Measurements from ENCODE around the gene FGF12. TPM values are rescaled to one million over a fixed set of nuclear protein-coding genes. Genes with fewer than 3 reads are reported as not detected.
A peak's percentile ranks its signal among the peaks of the same experiment; 100 is the strongest.

The FGF12 gene
- total RNA-seq, 2 donors from 2014 or later, result not detected

GRCh38 chr3:192496905-192497587 lies 230.3 kb downstream of the FGF12 start:
- Mint-ChIP-seq H3K36me3 (no peaks in the 10 kb centered on the region), H3K27ac (no peak overlapping the region), H3K9me3 (no peaks in the 10 kb centered on the region)
- ATAC-seq, result no peak
- no peak for DNase-seq (ENCODE audit: low spot score in 2 of 2)

- ATAC-seq (no peak), DNase-seq (ENCODE audit: low spot score in 2 of 2) (no peak)
- Mint-ChIP-seq H3K27ac (no peak overlapping the region), H3K36me3 (no peaks in the 10 kb centered on the region), H3K9me3 (no peaks in the 10 kb centered on the region)
Measured at GRCh38 chr3:192494174-192494573, 233.2 kb downstream of the FGF12 start.

GRCh38 chr3:192490720-192491119 lies 236.6 kb downstream of the FGF12 start:
- Mint-ChIP-seq H3K9me3 (no peaks in the 10 kb centered on the region), H3K36me3 (no peaks in the 10 kb centered on the region), H3K27ac (no peak overlapping the region)
- ATAC-seq, result no peak
- no peak for DNase-seq (ENCODE audit: low spot score in 2 of 2)

- no peak for DNase-seq (ENCODE audit: low spot score in 2 of 2)
- no peak for ATAC-seq
- Mint-ChIP-seq H3K36me3 (no peaks in the 10 kb centered on the region), H3K9me3 (no peaks in the 10 kb centered on the region), H3K27ac (no peak overlapping the region)
Measured at GRCh38 chr3:192489579-192489978, 237.8 kb downstream of the FGF12 start.

- Mint-ChIP-seq H3K36me3 (no peaks in the 10 kb centered on the region), H3K27ac (no peak overlapping the region), H3K9me3 (no peaks in the 10 kb centered on the region)
- ATAC-seq, result no peak
- no peak for DNase-seq (ENCODE audit: low spot score in 2 of 2)
Measured at GRCh38 chr3:192487033-192487432, 240.3 kb downstream of the FGF12 start.

- DNase-seq (ENCODE audit: low spot score in 2 of 2) (no peak), ATAC-seq (no peak)
- no peak overlapping the region for H3K27ac Mint-ChIP-seq
- no peaks in the 10 kb centered on the region for H3K9me3 Mint-ChIP-seq
- H3K36me3 Mint-ChIP-seq, result no peaks in the 10 kb centered on the region
Measured at GRCh38 chr3:192482809-192483208, 244.5 kb downstream of the FGF12 start.

GRCh38 chr3:192482391-192482790 lies 244.9 kb downstream of the FGF12 start:
- H3K36me3 Mint-ChIP-seq, result no peaks in the 10 kb centered on the region
- DNase-seq (ENCODE audit: low spot score in 2 of 2) (no peak), ATAC-seq (no peak)
- no peaks in the 10 kb centered on the region for H3K9me3 Mint-ChIP-seq
- no peak overlapping the region for H3K27ac Mint-ChIP-seq

GRCh38 chr3:192481638-192482037 lies 245.7 kb downstream of the FGF12 start:
- H3K27ac Mint-ChIP-seq, result no peak overlapping the region
- no peak for DNase-seq (ENCODE audit: low spot score in 2 of 2)
- no peaks in the 10 kb centered on the region for H3K9me3 Mint-ChIP-seq
- H3K36me3 Mint-ChIP-seq, result no peaks in the 10 kb centered on the region
- ATAC-seq, result no peak

GRCh38 chr3:192467230-192468140 lies 259.9 kb downstream of the FGF12 start:
- DNase-seq (ENCODE audit: low spot score in 2 of 2) (peak in 1 of 2 donors; percentile 45), ATAC-seq (peak in 1 of 2 donors; percentile 79)
- Mint-ChIP-seq H3K36me3 (no peaks in the 10 kb centered on the region), H3K9me3 (no peaks in the 10 kb centered on the region), H3K27ac (no peak overlapping the region)

GRCh38 chr3:192449036-192449435 lies 278.3 kb downstream of the FGF12 start:
- H3K9me3 Mint-ChIP-seq, result no peaks in the 10 kb centered on the region
- ATAC-seq (no peak), DNase-seq (ENCODE audit: low spot score in 2 of 2) (no peak)
- H3K36me3 Mint-ChIP-seq, result no peaks in the 10 kb centered on the region
- H3K27ac Mint-ChIP-seq, result no peak overlapping the region

GRCh38 chr3:192445770-192446644 lies 281.3 kb downstream of the FGF12 start:
- Mint-ChIP-seq H3K36me3 (no peaks in the 10 kb centered on the region), H3K9me3 (no peaks in the 10 kb centered on the region), H3K27ac (no peak overlapping the region)
- ATAC-seq (no peak), DNase-seq (ENCODE audit: low spot score in 2 of 2) (no peak)

- DNase-seq (ENCODE audit: low spot score in 2 of 2) (no peak), ATAC-seq (no peak)
- Mint-ChIP-seq H3K27ac (no peak overlapping the region), H3K36me3 (no peaks in the 10 kb centered on the region), H3K9me3 (no peaks in the 10 kb centered on the region)
Measured at GRCh38 chr3:192444791-192445106, 282.6 kb downstream of the FGF12 start.

GRCh38 chr3:192444096-192444790 lies 283.1 kb downstream of the FGF12 start:
- no peaks in the 10 kb centered on the region for H3K36me3 Mint-ChIP-seq
- no peaks in the 10 kb centered on the region for H3K9me3 Mint-ChIP-seq
- peak; percentile 36 to 81 for ATAC-seq
- no peak overlapping the region for H3K27ac Mint-ChIP-seq
- peak in 1 of 2 donors; percentile 57 for DNase-seq (ENCODE audit: low spot score in 2 of 2)

- DNase-seq (ENCODE audit: low spot score in 2 of 2) (no peak), ATAC-seq (no peak)
- H3K9me3 Mint-ChIP-seq, result no peaks in the 10 kb centered on the region
- no peak overlapping the region for H3K27ac Mint-ChIP-seq
- no peaks in the 10 kb centered on the region for H3K36me3 Mint-ChIP-seq
Measured at GRCh38 chr3:192435241-192435640, 292.1 kb downstream of the FGF12 start.

- Mint-ChIP-seq H3K27ac (no peak overlapping the region), H3K9me3 (no peaks in the 10 kb centered on the region), H3K36me3 (no peaks in the 10 kb centered on the region)
- no peak for ATAC-seq
- no peak for DNase-seq (ENCODE audit: low spot score in 2 of 2)
Measured at GRCh38 chr3:192434186-192434585, 293.2 kb downstream of the FGF12 start.

- no peaks in the 10 kb centered on the region for H3K36me3 Mint-ChIP-seq
- H3K27ac Mint-ChIP-seq, result no peak overlapping the region
- H3K9me3 Mint-ChIP-seq, result no peaks in the 10 kb centered on the region
- ATAC-seq (no peak), DNase-seq (ENCODE audit: low spot score in 2 of 2) (no peak)
Measured at GRCh38 chr3:192433704-192434103, 293.6 kb downstream of the FGF12 start.

- H3K9me3 Mint-ChIP-seq, result no peaks in the 10 kb centered on the region
- DNase-seq (ENCODE audit: low spot score in 2 of 2) (no peak), ATAC-seq (no peak)
- no peak overlapping the region for H3K27ac Mint-ChIP-seq
- no peaks in the 10 kb centered on the region for H3K36me3 Mint-ChIP-seq
Measured at GRCh38 chr3:192422997-192423342, 304.4 kb downstream of the FGF12 start.

All from activated naive CD4-positive, alpha-beta T cell treated with anti-CD3 and anti-CD28 coated beads, Interleukin-2, amount 50 U/mL, for 72 hours (primary cell).